NCI-H146 treated with DMSO at 0.1 percent for 48 hours (cell line): ENCODE data around the gene POLR2J3.
"Not testable (repeated sequence)": the region's sequence is repeated elsewhere in the genome, so short reads cannot be mapped to it uniquely, and the experiment has no call there.

ENCODE experiments used
- DNase-seq: peaks from one replicate; lab custom pipeline; 2025; ENCODE audit not compliant: unreplicated experiment; lab: John Stamatoyannopoulos, UW

The POLR2J3 gene

DNA sequence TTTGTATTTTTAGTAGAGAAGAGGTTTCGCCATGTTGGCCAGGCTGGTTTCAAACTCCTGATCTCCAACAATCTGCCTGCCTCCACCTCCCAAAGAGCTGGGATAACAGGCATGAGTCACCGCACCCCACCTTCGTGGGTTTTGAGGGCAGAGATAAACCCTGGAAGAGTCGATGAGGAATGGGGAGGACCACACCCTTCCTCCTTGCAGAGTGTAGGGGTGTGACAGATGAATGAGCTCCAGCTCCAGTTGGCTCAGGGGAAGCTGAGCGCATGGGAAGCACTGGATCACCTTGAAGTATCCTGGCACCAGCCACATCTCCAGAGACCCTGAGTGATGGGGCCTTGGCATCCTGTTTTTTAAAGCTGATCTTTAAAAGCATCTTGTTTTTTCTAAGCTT lies 11.1 kb upstream of the POLR2J3 start:
- DNase-seq = not testable (repeated sequence)

DNA sequence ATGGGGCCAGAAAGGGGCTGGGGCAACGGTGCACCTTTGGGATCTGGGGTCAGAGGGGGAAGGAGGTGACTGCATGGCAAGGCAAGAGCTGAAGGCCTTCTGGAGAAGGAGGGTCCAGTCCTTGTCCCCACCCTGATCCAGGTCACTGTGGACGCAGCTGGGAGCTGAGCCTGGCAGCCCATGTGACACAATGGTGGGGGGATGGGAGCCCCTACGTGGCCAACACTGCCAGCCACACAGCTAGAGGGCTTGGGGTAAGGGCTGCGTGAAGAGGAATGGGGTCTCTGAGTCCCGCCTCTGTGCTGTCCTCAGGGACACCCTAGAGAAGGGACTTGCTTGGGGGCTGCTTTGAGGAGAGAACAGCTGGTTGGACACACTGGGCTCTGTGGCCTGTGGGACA lies 9.3 kb upstream of the POLR2J3 start:
- DNase-seq = not testable (repeated sequence)

DNA sequence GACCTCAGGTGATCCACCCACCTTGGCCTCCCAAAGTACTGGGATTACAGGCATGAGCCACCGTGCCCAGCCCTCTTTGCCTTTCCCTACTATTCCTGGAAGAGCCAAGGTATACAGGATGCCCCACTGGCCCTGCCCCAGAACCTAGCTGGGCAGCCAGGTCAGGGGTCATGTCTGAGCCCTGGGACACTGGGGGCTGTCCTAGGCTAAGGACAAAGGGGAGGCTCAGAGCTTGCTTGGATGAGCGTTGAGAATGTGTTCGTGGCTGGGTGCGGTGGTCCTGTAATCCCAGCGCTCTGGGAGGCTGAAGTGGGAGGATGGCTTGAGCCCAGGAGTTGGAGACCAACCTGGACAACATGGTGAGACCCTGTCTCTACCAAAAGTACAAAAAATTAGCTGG lies 6.1 kb upstream of the POLR2J3 start:
- not testable (repeated sequence) for DNase-seq

DNA sequence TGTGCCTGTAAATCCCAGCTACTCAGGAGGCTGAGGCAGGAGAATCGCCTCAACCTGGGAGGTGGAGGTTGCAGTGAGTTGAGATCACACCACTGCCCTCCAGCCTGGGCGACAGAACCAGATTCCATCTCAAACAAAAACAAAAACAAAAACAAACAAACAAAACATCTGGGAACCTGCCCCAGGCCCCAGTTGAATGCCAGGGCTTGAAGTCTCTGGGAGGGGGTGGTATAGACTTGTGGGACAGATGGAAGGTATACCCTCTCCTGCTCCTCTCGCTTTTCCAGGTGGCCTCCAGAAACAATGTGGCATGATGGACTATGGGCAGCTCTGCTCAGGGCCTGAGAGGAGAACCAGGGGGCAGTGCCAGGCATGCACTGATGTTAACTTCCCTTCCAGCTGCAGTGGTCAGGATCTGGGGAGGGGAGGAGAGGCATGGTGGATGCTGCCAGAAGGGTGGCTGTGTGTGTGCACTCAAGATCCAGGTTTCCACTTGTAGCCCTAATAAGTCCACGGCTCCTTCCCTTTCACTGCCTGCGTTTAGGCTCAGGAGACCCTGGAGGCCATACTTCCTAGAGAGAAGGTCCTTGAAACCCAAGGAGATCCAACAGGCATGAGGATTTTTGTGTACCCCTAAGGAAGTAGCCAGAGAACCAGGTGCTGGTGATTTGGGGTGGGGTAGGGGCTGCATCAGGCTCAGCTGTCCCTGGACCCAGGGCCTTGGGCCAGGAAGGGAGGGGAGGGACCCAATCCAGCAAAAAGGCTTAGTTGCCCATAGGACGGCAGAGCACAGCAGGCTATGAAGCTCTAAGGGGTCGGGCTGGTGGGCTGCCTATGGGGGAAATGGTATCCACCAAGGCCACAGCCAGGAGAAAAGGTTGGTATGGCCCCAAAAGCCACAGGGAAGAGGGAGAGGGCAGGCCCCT lies 5.2 kb upstream of the POLR2J3 start:
- not testable (repeated sequence) for DNase-seq

DNA sequence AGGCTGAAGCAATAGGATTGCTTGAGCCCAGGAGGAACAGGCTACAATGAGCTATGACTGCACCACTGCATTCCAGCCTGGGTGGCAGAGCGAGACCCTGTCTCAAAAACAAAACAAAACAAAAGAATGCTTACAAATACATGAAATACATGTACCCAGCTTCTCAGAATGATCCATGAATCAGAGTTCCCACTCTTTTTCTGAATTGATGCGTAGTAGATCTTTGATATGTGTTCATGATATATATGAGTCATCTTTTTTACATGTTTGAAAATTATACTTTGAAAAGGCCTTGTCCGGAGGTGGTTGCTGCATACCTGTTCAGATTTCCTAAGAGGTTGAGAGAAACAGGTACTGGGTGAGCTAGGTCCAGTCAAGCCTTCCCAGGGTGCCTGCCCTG lies 4.0 kb upstream of the POLR2J3 start:
- not testable (repeated sequence) for DNase-seq

DNA sequence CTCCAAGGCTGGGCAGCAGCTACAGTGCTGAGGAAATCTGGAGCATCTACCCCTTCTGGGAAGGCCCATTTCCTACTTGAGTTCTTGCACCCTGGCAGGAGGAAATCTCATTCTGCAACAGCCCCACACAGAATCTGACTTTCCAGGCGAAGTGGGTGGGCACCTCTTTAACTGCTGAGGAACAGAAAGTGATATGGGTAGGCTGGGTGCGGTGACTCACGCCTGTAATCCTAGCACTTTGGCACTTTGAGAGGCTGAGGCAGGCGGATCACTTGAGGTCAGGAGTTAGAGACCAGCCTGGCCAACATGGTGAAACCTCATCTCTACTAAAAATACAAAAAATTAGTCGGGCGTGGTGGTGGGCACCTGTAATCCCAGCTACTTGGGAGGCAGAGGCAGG lies 2.2 kb upstream of the POLR2J3 start:
- not testable (repeated sequence) for DNase-seq

DNA sequence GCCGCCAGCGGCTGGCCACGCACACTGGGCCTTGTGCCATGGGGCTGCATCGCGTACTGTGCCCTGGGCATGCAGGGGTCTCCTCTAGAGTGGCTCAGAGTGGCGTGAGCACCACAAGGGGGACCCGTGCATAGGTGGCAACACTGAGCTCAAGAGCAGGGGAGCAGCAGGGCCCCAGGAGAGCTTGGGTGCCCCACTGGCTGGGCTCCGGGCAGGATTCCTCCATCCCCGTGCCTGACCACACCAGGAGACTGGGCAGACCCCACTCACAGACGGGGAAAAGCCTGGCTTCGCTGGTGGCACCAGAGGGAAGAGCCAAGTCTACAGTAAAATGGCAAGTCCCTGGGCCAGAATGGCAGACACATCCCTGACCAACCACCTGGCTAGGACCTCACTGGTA lies 3.8 kb downstream of the POLR2J3 start:
- DNase-seq = not testable (repeated sequence)

DNA sequence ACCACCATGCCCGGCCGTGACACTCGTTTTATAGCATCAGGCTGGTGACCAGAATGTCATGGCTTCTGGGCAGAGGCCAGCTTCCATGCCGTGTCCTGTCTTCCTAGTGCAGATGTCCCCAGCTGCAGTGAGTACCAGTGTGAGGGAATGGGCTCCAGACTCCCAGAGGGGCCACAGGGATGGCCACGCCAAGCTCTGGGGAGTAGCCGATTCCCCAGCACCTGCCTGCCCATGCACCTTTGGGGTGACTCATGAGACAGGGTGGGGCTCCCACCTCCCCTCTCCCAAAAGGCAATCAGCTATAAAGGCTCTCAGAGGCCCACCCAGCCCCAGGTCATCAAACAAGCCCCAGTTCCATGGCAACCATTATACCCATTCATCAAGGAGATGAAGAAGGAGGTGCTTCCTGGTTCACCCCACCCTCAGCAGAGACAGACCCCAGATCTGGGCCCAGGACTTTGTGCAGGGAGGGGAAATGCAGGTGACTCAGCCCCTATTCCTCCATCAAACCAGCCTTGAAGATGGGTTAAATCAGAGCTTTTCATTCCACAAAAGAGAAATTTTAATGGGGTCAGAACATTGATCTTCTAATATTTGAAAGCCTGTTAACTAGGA lies 21.5 kb downstream of the POLR2J3 start, which contains the start of gene SPDYE2:
TSS of gene SPDYE2 (plus strand) at position 419 of the 615 bp plus-strand sequence. CDS start 2,030 bp downstream, outside the sequence.
- not testable (repeated sequence) for DNase-seq

DNA sequence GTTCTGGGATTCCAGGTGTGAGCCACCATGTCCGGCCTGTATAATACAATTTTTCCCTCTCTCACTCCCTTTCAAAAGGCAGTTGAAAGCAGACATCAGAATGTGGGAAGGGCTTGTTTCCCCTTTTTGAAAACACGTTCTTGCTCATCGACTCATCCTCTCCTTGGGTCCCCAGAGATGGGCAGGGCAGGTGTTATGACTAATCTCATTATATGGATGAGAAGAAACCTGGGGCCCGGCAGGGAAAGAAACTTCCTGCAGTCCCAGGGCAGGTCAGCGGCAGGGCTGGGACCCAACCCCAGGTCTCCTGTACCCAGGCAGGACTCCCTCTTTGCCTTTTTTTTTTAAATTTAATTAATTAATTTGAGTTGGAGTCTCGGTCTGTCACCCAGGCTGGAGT lies 26.0 kb downstream of the POLR2J3 start:
- not testable (repeated sequence) for DNase-seq

DNA sequence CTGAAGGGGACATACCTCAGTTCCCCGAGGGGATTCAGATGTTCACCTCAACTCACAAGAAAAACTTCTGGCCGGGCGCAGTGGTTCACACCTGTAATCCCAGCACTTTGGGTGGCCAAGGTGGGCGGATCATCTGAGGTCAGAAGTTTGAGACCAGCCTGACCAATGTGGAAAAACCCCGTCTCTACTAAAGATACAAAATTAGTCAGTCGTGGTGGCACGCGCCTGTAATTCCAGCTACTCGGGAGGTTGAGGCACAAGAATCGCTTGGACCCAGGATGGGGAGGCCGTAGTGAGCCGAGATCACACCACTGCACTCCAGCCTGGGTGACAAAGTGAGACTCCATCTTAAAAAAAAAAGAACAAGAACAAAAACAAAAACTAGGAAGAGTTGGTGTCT lies 27.1 kb downstream of the POLR2J3 start:
- not testable (repeated sequence) for DNase-seq

DNA sequence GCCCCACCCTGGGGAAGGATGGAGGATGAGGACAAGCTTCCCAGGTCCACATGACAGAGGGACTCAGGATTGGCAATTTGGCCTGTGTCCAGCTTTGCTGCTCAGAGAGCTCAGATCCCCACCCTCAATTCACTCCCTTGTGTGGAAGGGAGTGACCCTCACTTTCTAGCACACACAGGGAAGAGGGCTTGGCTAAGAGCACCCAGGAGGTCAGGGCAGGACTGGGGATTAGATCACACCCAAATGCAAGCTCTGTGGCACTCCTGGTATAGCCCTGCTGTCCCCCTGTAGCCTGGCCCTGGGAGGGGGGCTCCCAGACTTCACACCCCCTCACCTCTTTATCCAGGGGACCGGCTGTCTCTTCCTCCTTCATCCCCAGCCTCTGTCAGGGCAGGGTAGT lies 28.0 kb downstream of the POLR2J3 start:
- DNase-seq = not testable (repeated sequence)

DNA sequence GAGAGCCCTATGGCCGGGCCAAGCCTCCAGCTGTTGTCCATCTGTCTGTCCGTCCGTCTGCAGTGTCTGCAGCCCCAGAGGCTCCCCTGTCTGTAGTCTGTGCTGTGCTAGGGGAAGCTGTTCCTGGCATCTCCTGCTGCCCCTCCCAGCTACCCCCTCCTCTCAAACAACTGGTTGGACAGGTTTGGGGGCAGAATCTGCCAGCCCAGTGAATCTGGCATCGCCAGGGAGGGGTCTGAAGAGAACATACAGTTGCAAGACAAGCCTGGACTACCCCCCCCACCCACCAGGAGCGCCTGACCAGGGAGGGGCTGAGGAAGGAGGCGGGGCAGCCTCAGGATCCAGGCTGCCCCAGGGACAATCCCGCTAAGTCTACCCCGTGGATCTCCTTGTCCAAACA lies 28.8 kb downstream of the POLR2J3 start, which contains the start of gene UPK3BL2:
TSS of gene UPK3BL2 (minus strand) at position 101 of the 400 bp plus-strand sequence. CDS start at position 41, 60 bp downstream.
- not testable (repeated sequence) for DNase-seq

DNA sequence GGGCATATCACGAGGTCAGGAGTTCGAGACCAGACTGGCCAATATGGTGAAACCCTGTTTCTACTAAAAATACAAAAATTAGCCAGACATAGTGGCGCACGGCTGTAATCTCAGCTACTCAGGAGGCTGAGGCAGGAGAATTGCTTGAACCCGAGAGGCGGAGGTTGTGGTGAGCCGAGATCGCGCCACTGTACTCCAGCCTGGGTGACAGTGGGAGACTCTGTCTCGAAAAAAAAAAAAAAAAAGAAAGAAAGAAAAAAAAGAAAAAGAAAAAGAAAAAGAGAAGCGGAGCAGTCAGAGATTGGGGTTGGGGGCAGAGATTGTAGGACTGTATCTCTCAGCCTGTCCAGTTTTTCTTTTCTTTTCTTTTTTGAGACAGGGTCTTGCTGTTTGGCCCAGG lies 29.6 kb downstream of the POLR2J3 start:
- DNase-seq = not testable (repeated sequence)

DNA sequence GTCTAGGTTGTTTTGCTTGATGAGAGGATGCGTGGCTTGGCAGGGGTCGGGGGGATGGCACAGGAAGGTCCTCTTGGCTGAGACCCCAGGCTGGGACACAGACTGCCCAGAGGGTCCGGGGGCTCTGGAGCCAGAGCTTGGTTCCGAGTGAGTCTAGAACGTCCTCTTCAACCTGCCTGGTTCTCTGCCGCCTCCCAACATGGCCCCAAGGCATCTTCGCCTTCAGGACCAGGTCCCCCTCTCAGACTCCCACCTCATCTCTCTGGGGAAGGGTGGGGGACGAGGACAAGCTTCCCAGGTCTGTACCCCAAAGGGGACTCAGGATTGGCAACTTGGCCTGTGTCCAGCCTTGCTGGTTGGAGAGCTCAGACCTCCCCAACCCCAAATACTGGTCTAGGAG lies 30.3 kb downstream of the POLR2J3 start:
- DNase-seq = not testable (repeated sequence)

DNA sequence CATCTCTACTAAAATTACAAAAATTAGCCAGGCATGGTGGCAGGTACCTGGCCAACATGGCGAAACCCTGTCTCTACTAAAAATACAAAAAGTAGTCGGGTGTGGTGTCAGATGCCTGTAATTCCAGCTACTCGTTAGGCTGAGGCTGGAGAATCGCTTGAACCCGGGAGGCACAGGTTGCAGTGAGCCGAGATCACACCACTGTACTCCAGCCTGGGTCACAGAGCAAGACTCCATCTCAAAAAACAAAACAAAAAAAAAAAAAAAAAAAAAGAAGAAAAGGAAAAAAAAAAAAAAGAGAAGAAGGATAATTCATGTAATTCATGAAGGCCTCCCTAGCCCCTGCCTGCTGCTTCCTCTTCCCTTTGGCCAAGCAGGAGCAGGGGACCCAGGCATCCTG lies 31.8 kb downstream of the POLR2J3 start:
- not testable (repeated sequence) for DNase-seq

DNA sequence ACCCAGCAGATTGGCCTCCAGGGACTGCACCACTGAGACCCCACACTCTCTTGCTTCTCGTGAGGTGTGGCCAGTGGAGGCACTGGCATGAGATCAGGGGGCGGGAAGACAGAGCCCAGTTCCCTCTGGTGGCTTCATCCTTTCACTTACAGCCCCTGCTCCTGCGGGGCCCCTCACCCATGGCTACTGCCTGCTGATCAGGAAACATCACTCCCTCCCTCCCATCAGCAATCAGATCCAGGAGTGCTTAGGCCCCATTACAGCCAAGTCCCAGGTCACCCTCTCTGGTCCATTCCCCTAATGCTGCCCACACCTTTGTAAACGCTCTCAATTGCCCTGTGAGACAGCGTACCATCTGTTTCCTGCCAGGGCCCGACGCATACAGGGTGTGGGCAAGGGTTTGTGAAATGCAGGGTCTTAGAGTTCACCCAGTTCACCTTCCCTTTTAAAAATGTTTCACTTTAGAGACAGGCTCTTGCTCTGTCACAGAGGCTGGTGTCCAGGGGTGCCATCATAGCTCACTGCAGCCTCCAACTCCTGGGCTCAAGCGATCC lies 37.2 kb downstream of the POLR2J3 start:
- not testable (repeated sequence) for DNase-seq

DNA sequence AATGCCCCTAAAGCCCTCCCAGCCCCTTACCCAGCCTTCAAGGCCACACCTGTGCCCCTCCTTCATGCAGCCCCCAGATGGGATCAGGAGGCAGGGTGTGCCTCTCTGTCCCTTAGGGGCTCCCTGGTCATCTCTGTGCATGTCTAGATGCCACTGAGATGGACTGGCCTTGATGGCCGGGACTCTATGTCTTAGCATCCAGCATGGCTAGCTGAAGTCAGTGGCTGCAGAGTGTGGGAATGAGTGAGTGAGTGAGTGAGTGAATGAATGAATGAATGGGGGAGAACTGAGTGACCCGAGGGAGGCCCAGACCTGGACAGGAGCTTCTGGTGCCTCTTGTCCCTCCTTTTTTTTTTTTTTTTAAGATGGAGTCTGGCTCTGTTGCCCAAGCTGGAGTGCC lies 40.3 kb downstream of the POLR2J3 start:
- DNase-seq = not testable (repeated sequence)

DNA sequence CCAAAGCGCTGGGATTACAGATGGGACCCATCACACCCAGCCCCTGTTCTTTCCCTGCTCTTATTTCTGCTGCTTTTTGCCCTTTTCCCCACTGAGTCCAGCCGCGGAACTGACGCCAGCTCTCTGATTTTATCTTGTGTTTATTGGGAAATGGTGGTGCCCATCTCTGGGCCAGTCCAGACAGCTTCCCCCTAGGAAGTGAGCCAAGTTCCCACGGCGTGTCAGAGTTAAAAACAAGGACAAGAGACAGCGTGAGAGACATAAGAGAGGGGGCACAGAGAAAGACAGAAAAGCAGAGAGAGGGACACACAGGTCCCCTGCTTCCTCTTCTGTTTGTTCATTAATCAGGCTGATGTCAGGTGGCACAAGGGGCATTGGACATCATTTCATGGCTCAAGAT lies 40.8 kb downstream of the POLR2J3 start:
- DNase-seq = not testable (repeated sequence)

DNA sequence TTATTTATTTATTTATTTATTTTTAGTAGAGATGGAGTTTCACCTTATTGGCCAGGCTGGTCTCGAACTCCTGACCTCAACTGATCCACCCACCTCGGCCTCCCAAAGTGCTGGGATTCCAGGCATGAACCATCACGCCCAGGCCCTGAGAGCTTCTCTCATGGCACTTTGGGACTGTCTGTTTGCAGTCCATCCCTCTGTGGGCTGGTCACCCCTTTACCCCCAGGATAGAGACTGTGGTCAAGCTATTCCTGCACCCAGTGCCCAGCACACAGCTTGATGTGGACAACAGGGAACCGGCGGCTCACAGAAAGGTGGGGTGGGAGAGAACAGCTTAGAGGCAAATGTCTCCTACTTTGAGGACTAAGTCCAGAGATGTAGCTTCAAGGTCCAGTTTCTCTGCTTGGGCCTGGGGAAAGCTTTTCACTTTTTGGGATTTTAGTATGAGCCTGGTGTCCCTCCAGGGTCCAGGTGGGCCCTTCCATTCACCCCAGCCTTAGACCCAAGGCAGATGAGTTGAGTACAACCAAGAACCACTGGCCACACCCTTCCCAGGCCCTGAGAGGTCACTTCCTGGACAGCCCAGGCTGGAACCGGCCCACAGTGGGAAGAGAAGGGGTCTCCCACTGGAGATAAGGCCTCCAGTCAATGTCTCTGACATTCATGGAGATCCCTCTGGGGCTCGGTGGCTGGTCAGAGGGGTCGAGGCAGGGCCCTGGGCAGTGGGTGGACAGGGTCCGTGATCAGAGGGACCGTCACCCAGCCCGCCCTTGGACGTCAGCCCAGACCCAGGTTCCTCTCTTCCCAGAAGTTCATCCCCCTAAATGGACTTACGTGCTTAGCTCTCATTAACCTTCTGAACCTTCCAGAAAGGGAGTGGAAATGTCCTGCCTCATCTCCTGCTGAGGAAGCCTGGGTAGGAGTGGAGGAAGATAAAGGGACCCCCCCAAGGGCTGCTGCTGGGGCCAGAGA lies 44.3 kb downstream of the POLR2J3 start:
- DNase-seq = not testable (repeated sequence)

DNA sequence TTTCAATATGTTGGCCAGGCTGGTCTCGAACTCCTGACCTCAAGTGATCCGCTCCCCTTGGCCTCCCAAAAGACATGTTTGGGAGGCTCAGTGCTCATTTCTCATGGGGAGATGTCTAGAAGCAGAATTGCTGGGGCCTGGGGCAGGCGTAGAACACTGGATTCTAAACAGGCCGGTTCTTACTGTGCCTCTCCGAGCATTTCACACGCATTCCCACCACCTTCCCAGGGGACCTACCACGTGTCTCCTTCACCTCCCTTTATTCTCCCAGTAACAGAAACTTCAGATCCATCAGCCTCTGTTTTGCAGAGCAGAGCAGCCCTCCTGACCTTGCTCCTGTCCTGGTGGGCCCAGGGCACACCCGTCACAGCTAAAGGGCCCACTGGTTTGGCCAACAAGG lies 45.2 kb downstream of the POLR2J3 start:
- not testable (repeated sequence) for DNase-seq
